Measurements from ENCODE around the gene TUBGCP3.
"Not testable (repeated sequence)": the region's sequence is repeated elsewhere in the genome, so short reads cannot be mapped to it uniquely, and the experiment has no call there.

The TUBGCP3 gene

GRCh38 chr13:112576191-112576590, 11.8 kb downstream of the TUBGCP3 start:
- no peak for DNase-seq

GRCh38 chr13:112575675-112576074, 12.3 kb downstream of the TUBGCP3 start:
- no peak for DNase-seq

GRCh38 chr13:112574834-112575613, 12.9 kb downstream of the TUBGCP3 start:
- DNase-seq: no peak

GRCh38 chr13:112574416-112574815, 13.5 kb downstream of the TUBGCP3 start:
- DNase-seq: no peak

- DNase-seq: no peak
Observed at GRCh38 chr13:112573710-112574109, 14.2 kb downstream of the TUBGCP3 start.

GRCh38 chr13:112572366-112572765, 15.6 kb downstream of the TUBGCP3 start:
- DNase-seq: no peak

- no peak for DNase-seq
Observed at GRCh38 chr13:112569821-112570220, 18.1 kb downstream of the TUBGCP3 start.

- no peak for DNase-seq
Observed at GRCh38 chr13:112567161-112567862, 20.6 kb downstream of the TUBGCP3 start.

GRCh38 chr13:112562786-112563383, 25.1 kb downstream of the TUBGCP3 start:
- DNase-seq: no peak

GRCh38 chr13:112562254-112562653, 25.7 kb downstream of the TUBGCP3 start:
- no peak for DNase-seq

- DNase-seq: no peak
Observed at GRCh38 chr13:112561478-112561877, 26.5 kb downstream of the TUBGCP3 start.

- DNase-seq: no peak
Observed at GRCh38 chr13:112558696-112559418, 29.1 kb downstream of the TUBGCP3 start.

GRCh38 chr13:112556600-112556999, 31.4 kb downstream of the TUBGCP3 start:
- DNase-seq: no peak

GRCh38 chr13:112554214-112554850, 33.6 kb downstream of the TUBGCP3 start:
- DNase-seq: no peak

GRCh38 chr13:112548975-112549374, 39.0 kb downstream of the TUBGCP3 start:
- DNase-seq: not testable (repeated sequence)

GRCh38 chr13:112545856-112546255, 42.1 kb downstream of the TUBGCP3 start:
- no peak for DNase-seq

- DNase-seq: no peak
Observed at GRCh38 chr13:112532837-112533745, 54.9 kb downstream of the TUBGCP3 start.

GRCh38 chr13:112531263-112531794, 56.6 kb downstream of the TUBGCP3 start:
- no peak for DNase-seq

GRCh38 chr13:112530861-112531260, 57.1 kb downstream of the TUBGCP3 start:
- no peak for DNase-seq

GRCh38 chr13:112529216-112529615, 58.7 kb downstream of the TUBGCP3 start:
- DNase-seq: no peak

- DNase-seq: no peak
Observed at GRCh38 chr13:112526146-112526853, 61.7 kb downstream of the TUBGCP3 start.
